ENCODE measurements around the gene DNLZ. TPM values are rescaled to one million over a fixed set of nuclear protein-coding genes. Genes with fewer than 3 reads are reported as not detected.

Gene DNLZ
- polyA plus RNA-seq, 1 donor from 2014 or later = 23.6 TPM

DNA sequence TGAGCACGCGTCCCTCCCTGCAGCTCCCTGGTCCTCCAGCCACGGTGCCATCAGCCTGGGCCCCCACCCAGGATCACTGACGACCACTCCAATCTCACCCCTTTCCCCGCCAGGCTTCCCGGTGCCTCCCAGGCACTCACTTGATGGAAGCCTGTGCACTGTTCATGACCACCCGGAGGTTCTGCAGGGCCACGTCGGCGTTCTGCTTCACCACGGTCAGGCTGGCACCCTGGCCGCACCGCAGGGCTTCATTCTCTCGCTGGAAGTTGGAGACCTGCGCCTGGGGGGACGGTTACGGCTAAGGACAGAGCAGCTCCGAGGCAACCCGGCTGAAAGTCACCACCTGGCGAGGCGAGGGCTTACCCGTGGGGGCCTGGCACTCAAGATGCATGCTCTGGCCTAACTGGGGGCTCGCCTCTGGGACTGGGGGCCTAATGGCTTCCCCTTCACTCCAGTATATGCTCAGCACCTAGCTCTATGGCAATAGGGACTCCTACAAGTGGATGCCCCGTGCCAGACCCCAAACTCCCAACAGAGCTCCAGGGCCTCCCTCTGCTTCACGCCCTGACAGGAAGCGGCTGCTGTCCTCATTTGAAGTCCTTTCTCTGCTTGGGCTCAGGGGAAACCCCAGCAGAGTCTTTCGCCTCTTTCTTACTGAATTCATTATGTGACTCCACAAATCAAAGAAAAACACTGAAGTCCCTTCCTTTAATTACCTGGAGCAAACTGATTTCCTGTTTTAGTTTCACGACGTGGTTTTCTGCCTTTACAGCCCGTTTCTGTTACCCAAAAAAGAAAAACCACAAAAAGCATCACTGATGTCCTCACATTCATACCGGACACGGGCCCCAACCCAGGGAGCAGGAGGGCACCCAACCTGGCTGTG lies 40.6 kb upstream of the DNLZ start:
- no peak overlapping the region for H2AFZ ChIP-seq (ENCODE audit: low read depth, low read length)
- peaks cover 7% of the 10 kb centered on the region for H3K79me2 ChIP-seq (replicated peaks; ENCODE audit: insufficient read depth, low read length)
- TF ChIP-seq EP300 (conservative IDR thresholded peaks at IDR 0.05; ENCODE audit: poor library complexity, severe bottlenecking) = no peak
- TF ChIP-seq REST (IDR thresholded peaks at IDR 0.05; ENCODE audit: borderline replicate concordance) = no peak
- TF ChIP-seq MXI1 (conservative IDR thresholded peaks at IDR 0.05; ENCODE audit: poor library complexity, severe bottlenecking) = no peak
- no peak for TF ChIP-seq SMC3 (conservative IDR thresholded peaks at IDR 0.05; ENCODE audit: poor library complexity)
- TF ChIP-seq CTCF (IDR thresholded peaks at IDR 0.05; ENCODE audit: poor library complexity, severe bottlenecking) = no peak
- no peak for TF ChIP-seq TAF1 (IDR thresholded peaks at IDR 0.05; ENCODE audit: low read depth)
- TF ChIP-seq POLR2AphosphoS5 (IDR thresholded peaks at IDR 0.05) = no peak
- TF ChIP-seq EZH2 (IDR thresholded peaks at IDR 0.05; ENCODE audit: borderline replicate concordance, insufficient read depth, low read length, poor library complexity, severe bottlenecking) = no peak
- no peak for TF ChIP-seq RAD21 (conservative IDR thresholded peaks at IDR 0.05)
- H3K9me3 ChIP-seq (ENCODE audit: low read length) = no peaks in the 10 kb centered on the region
- no peaks in the 10 kb centered on the region for H4K20me1 ChIP-seq (ENCODE audit: insufficient read depth)
- no peaks in the 10 kb centered on the region for H3K36me3 ChIP-seq (ENCODE audit: insufficient read depth, low read length)
- no peaks in the 10 kb centered on the region for H3K27me3 ChIP-seq (ENCODE audit: insufficient read depth, low read depth, low read length)
- H3K4me3 ChIP-seq (ENCODE audit: low read length) = no peak overlapping the region
- H3F3A ChIP-seq (ENCODE audit: insufficient read depth, low read length, poor library complexity, severe bottlenecking) = no peaks in the 10 kb centered on the region
- no peaks in the 10 kb centered on the region for H3K9me2 ChIP-seq (ENCODE audit: insufficient read depth, low read length)
- no peak overlapping the region for H3K4me2 ChIP-seq (ENCODE audit: low read length)
- no peak overlapping the region for H3K27ac ChIP-seq (ENCODE audit: low read length)
- H3K9ac ChIP-seq (ENCODE audit: low read length) = no peak overlapping the region

DNA sequence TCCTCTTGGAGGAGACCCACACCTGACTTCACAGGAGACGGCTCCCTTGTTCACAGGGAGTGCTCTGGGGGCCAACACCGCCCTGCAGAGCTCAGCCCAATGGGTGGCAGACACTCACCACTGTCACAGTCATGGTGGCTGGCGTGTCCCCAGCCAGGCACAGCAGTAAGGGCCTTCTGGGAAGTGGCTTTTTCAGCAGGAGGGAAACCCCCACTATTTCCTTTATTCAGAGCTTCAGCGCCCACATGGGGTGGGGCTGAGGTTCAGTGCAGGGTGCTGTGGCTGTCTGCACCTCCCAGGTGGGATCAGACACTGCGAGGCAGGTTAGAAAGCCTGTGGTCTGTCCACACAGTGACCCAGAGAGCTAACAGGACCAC lies 40.0 kb upstream of the DNLZ start:
- TF ChIP-seq TAF1 (IDR thresholded peaks at IDR 0.05; ENCODE audit: low read depth) (no peak), MXI1 (conservative IDR thresholded peaks at IDR 0.05; ENCODE audit: poor library complexity, severe bottlenecking) (no peak), SMC3 (conservative IDR thresholded peaks at IDR 0.05; ENCODE audit: poor library complexity) (no peak), RAD21 (conservative IDR thresholded peaks at IDR 0.05) (no peak), REST (IDR thresholded peaks at IDR 0.05; ENCODE audit: borderline replicate concordance) (no peak), EZH2 (IDR thresholded peaks at IDR 0.05; ENCODE audit: borderline replicate concordance, insufficient read depth, low read length, poor library complexity, severe bottlenecking) (no peak), CTCF (IDR thresholded peaks at IDR 0.05; ENCODE audit: poor library complexity, severe bottlenecking) (no peak), POLR2AphosphoS5 (IDR thresholded peaks at IDR 0.05) (no peak), EP300 (conservative IDR thresholded peaks at IDR 0.05; ENCODE audit: poor library complexity, severe bottlenecking) (no peak)
- Histone ChIP-seq H3K27ac (ENCODE audit: low read length) (no peak overlapping the region), H3K4me3 (ENCODE audit: low read length) (no peak overlapping the region), H3K4me2 (ENCODE audit: low read length) (no peak overlapping the region), H4K20me1 (ENCODE audit: insufficient read depth) (no peaks in the 10 kb centered on the region), H3F3A (ENCODE audit: insufficient read depth, low read length, poor library complexity, severe bottlenecking) (no peaks in the 10 kb centered on the region), H3K79me2 (replicated peaks; ENCODE audit: insufficient read depth, low read length) (peaks cover 13% of the 10 kb centered on the region), H2AFZ (ENCODE audit: low read depth, low read length) (no peak overlapping the region), H3K9me3 (ENCODE audit: low read length) (no peaks in the 10 kb centered on the region), H3K27me3 (ENCODE audit: insufficient read depth, low read depth, low read length) (no peaks in the 10 kb centered on the region), H3K36me3 (ENCODE audit: insufficient read depth, low read length) (peaks cover 3% of the 10 kb centered on the region), H3K9ac (ENCODE audit: low read length) (no peak overlapping the region), H3K9me2 (ENCODE audit: insufficient read depth, low read length) (no peaks in the 10 kb centered on the region)

Data from neural cell (in vitro differentiated cells).